Mesenchymal stem cell (in vitro differentiated cells and primary cell): ENCODE results near the gene TPM2. TPM values are rescaled to one million over a fixed set of nuclear protein-coding genes. Genes with fewer than 3 reads are reported as not detected.

ENCODE experiments used
- DNase-seq: peaks from one replicate; pipeline ENCODE4 v3.0.0-alpha.2; 2013
- H2AFZ ChIP-seq: one replicate; pipeline ENCODE4 v1.6.1; 2013; ENCODE audit warnings: low read depth, mild to moderate bottlenecking, control low read depth, inconsistent platforms, low read length, moderate library complexity
- H2AK5ac ChIP-seq: 2 replicates; pipeline ENCODE4 v1.6.1; 2013; ENCODE audit warnings: low read length, moderate library complexity, mild to moderate bottlenecking, inconsistent platforms; ENCODE audit not compliant: severe bottlenecking
- H2BK120ac ChIP-seq: one replicate; pipeline ENCODE4 v1.6.1; 2013; ENCODE audit warnings: low read depth, mild to moderate bottlenecking, inconsistent platforms, low read length, moderate library complexity
- H2BK12ac ChIP-seq, 2 experiments: one replicate each; pipeline ENCODE4 v1.6.1; 2013; ENCODE audit warnings: inconsistent platforms in 2 of 2, low read length in 2 of 2, mild to moderate bottlenecking in 2 of 2, moderate library complexity in 2 of 2, control low read depth in 1 of 2
- H2BK15ac ChIP-seq: one replicate; pipeline ENCODE4 v1.6.1; 2013; ENCODE audit warnings: mild to moderate bottlenecking, low read depth, inconsistent platforms; ENCODE audit not compliant: poor library complexity, severe bottlenecking
- H2BK5ac ChIP-seq: 2 replicates; pipeline ENCODE4 v1.6.1; 2013; ENCODE audit warnings: low read depth, mild to moderate bottlenecking, low read length, control low read depth, inconsistent platforms; ENCODE audit not compliant: poor library complexity, severe bottlenecking
- H3K14ac ChIP-seq, 2 experiments: one replicate each; pipeline ENCODE4 v1.6.1; 2013; ENCODE audit warnings: inconsistent platforms in 2 of 2, low read length in 2 of 2, control low read depth in 1 of 2, mild to moderate bottlenecking in 1 of 2, moderate library complexity in 1 of 2
- H3K18ac ChIP-seq, 2 experiments: one replicate each; pipeline ENCODE4 v1.6.1; 2013; ENCODE audit warnings: inconsistent platforms in 2 of 2, low read length in 2 of 2, control low read depth in 1 of 2, low read depth in 1 of 2, mild to moderate bottlenecking in 1 of 2
- H3K23ac ChIP-seq, 2 experiments: one replicate each; pipeline ENCODE4 v1.6.1; 2013; ENCODE audit warnings: inconsistent platforms in 2 of 2, low read length in 2 of 2, mild to moderate bottlenecking in 2 of 2, moderate library complexity in 2 of 2, control low read depth in 1 of 2
- H3K27ac ChIP-seq: 2 replicates; pipeline ENCODE4 v1.5.1; 2013; ENCODE audit warnings: mild to moderate bottlenecking, moderate library complexity, low read length, control low read depth, inconsistent platforms; ENCODE audit not compliant: poor library complexity, severe bottlenecking
- H3K27me3 ChIP-seq, 2 experiments: 2 replicates each; pipeline versions ENCODE4 v1.6.1 to v1.7.0; 2013; ENCODE audit warnings: low read length in 2 of 2, mild to moderate bottlenecking in 2 of 2, moderate library complexity in 2 of 2, control low read depth in 1 of 2, inconsistent platforms in 1 of 2; ENCODE audit not compliant: control insufficient read depth in 1 of 2, insufficient read depth in 1 of 2
- H3K36me3 ChIP-seq, 2 experiments: 2 replicates each; pipeline versions ENCODE4 v1.6.1 to v1.7.0; 2013; ENCODE audit warnings: low read length in 2 of 2, control low read depth in 1 of 2, inconsistent platforms in 1 of 2, low read depth in 1 of 2, mild to moderate bottlenecking in 1 of 2; ENCODE audit not compliant: insufficient read depth in 2 of 2, control insufficient read depth in 1 of 2
- H3K4ac ChIP-seq, 2 experiments: one replicate each; pipeline ENCODE4 v1.6.1; 2013; ENCODE audit warnings: inconsistent platforms in 2 of 2, low read length in 2 of 2, mild to moderate bottlenecking in 2 of 2, moderate library complexity in 2 of 2, control low read depth in 1 of 2, low read depth in 1 of 2
- H3K4me1 ChIP-seq: 2 replicates; pipeline ENCODE4 v1.6.1; 2013; ENCODE audit warnings: low read depth, low read length, control low read depth; ENCODE audit not compliant: control insufficient read depth, insufficient read depth
- H3K4me2 ChIP-seq: 2 replicates; pipeline ENCODE4 v1.6.1; 2013; ENCODE audit warnings: low read length, mild to moderate bottlenecking, inconsistent platforms; ENCODE audit not compliant: poor library complexity, severe bottlenecking
- H3K4me3 ChIP-seq, 2 experiments: 2 replicates each; pipeline versions ENCODE4 v1.5.1 to v1.7.0; 2013; ENCODE audit warnings: low read length in 2 of 2, mild to moderate bottlenecking in 2 of 2, control low read depth in 1 of 2, low read depth in 1 of 2; ENCODE audit not compliant: insufficient read depth in 1 of 2
- H3K79me1 ChIP-seq: replicated peaks from 2 replicates; pipeline ENCODE4 v1.6.1; 2013; ENCODE audit warnings: mild to moderate bottlenecking, control low read depth, low read length, inconsistent platforms; ENCODE audit not compliant: poor library complexity, severe bottlenecking
- H3K9ac ChIP-seq: 2 replicates; pipeline ENCODE4 v1.7.0; 2013; ENCODE audit warnings: mild to moderate bottlenecking, low read length, moderate library complexity
- H3K9me3 ChIP-seq: 2 replicates; pipeline ENCODE4 v1.7.0; 2013; ENCODE audit warnings: mild to moderate bottlenecking, low read length; ENCODE audit not compliant: control insufficient read depth
- H4K8ac ChIP-seq: one replicate; pipeline ENCODE4 v1.6.1; 2013; ENCODE audit warnings: inconsistent platforms, mild to moderate bottlenecking, low read length, moderate library complexity
- H4K91ac ChIP-seq: one replicate; pipeline ENCODE4 v1.6.1; 2013; ENCODE audit warnings: mild to moderate bottlenecking, low read length, inconsistent platforms
- small RNA-seq: library from polyadenylated mRNA; stranded (forward); fragments of <200 nt; extraction: miRNeasy Mini kit (QIAGEN cat#:217004); gene quantifications from one replicate; pipeline ENCODE3, GENCODE V24; 2013; ENCODE audit warnings: low read depth

The TPM2 gene

GRCh38 chr9:35635730-35636129, 54.0 kb downstream of the TPM2 start:
- H3K4ac ChIP-seq: no peak overlapping the region
- no peak overlapping the region for H2BK5ac ChIP-seq
- no peaks in the 10 kb centered on the region for H3K79me1 ChIP-seq
- peaks cover 0 to 1% of the 10 kb centered on the region in 2 experiments for H3K36me3 ChIP-seq
- no peaks in the 10 kb centered on the region for H3K9me3 ChIP-seq
- H2AFZ ChIP-seq: no peak overlapping the region
- H3K27me3 ChIP-seq: no peaks in the 10 kb centered on the region
- no peak overlapping the region for H3K4me3 ChIP-seq
- H2AK5ac ChIP-seq: no peak overlapping the region
- H3K27ac ChIP-seq: no peak overlapping the region
- DNase-seq: no peak
- no peak overlapping the region for H3K18ac ChIP-seq
- no peak overlapping the region for H2BK120ac ChIP-seq
- no peak overlapping the region for H3K23ac ChIP-seq
- H2BK15ac ChIP-seq: no peak overlapping the region
- H3K4me1 ChIP-seq: no peaks in the 10 kb centered on the region
- no peak overlapping the region for H3K4me2 ChIP-seq
- H3K14ac ChIP-seq: no peak overlapping the region
- no peak overlapping the region for H4K8ac ChIP-seq
- H2BK12ac ChIP-seq: no peak overlapping the region
- no peak overlapping the region for H3K9ac ChIP-seq
- H4K91ac ChIP-seq: no peak overlapping the region

Small RNAs within 50 kb of the gene (small RNA-seq; reads per million reads assigned to genes)
- gene MIR6853 (0.86 reads per million), gene RMRP (not detected), gene RN7SL22P (not detected)
